NCI-H69 (cell line): Measurements from ENCODE around the gene GAS5.

ENCODE experiments used
- DNase-seq: peaks from one replicate; lab custom pipeline; 2025; lab: John Stamatoyannopoulos, UW

Gene GAS5

GRCh38 chr1:173824315-173825081, 43.3 kb downstream of the GAS5 start, which contains the start of the genes CENPL and DARS2:
CENPL (minus strand) TSS chr1:173824883; CDS start chr1:173811299, 13,584 bp downstream.
DARS2 (plus strand) TSS chr1:173824673; CDS start chr1:173825230, 557 bp downstream.
- peak; percentile 99 for DNase-seq

- DNase-seq = no peak
Observed at GRCh38 chr1:173823781-173824314, 43.9 kb downstream of the GAS5 start.

GRCh38 chr1:173821680-173822079, 46.1 kb downstream of the GAS5 start:
- DNase-seq = no peak

- no peak for DNase-seq
Observed at GRCh38 chr1:173818459-173818858, 49.3 kb downstream of the GAS5 start.
